BLaER1 (cell line): Measurements from ENCODE around the gene ACTN4.
"Not testable (repeated sequence)": the region's sequence is repeated elsewhere in the genome, so short reads cannot be mapped to it uniquely, and the experiment has no call there.

Experiments
- H3K27ac ChIP-seq: shearing (Covaris generic); formaldehyde crosslinking; 2 replicates; pipeline ENCODE4 v1.8.1; 2022
- H3K27me3 ChIP-seq: shearing (Covaris generic); formaldehyde crosslinking; 2 replicates; pipeline ENCODE4 v1.8.1; 2022
- H3K36me3 ChIP-seq: shearing (Covaris generic); formaldehyde crosslinking; 2 replicates; pipeline ENCODE4 v1.8.1; 2022
- H3K4me1 ChIP-seq: shearing (Covaris generic); formaldehyde crosslinking; 2 replicates; pipeline ENCODE4 v1.8.1; 2022
- H3K4me2 ChIP-seq: shearing (Covaris generic); formaldehyde crosslinking; 2 replicates; pipeline ENCODE4 v1.8.1; 2022
- H3K4me3 ChIP-seq: shearing (Covaris generic); formaldehyde crosslinking; 2 replicates; pipeline ENCODE4 v1.8.1; 2022
- H3K9ac ChIP-seq: shearing (Covaris generic); formaldehyde crosslinking; 2 replicates; pipeline ENCODE4 v1.8.1; 2022
- H3K9me3 ChIP-seq: shearing (Covaris generic); formaldehyde crosslinking; 2 replicates; pipeline ENCODE4 v1.8.1; 2022
- H4K20me1 ChIP-seq: shearing (Covaris generic); formaldehyde crosslinking; 2 replicates; pipeline ENCODE4 v1.8.1; 2022
- Cebpa-rat ChIP-seq: shearing (Covaris generic); IDR thresholded peaks from 2 replicates; pipeline ENCODE4 v1.8.1; 2022

The ACTN4 gene

GRCh38 chr19:38740932-38741331, 93.5 kb downstream of the ACTN4 start:
- TF ChIP-seq Cebpa-rat, result no peak
- Histone ChIP-seq H3K27ac (no peak overlapping the region), H3K4me3 (no peak overlapping the region), H3K4me1 (peaks cover 15% of the 10 kb centered on the region), H3K27me3 (peaks cover 19% of the 10 kb centered on the region), H3K9ac (no peak overlapping the region), H3K36me3 (no peaks in the 10 kb centered on the region), H4K20me1 (no peaks in the 10 kb centered on the region), H3K9me3 (no peaks in the 10 kb centered on the region), H3K4me2 (no peak overlapping the region)

DNA sequence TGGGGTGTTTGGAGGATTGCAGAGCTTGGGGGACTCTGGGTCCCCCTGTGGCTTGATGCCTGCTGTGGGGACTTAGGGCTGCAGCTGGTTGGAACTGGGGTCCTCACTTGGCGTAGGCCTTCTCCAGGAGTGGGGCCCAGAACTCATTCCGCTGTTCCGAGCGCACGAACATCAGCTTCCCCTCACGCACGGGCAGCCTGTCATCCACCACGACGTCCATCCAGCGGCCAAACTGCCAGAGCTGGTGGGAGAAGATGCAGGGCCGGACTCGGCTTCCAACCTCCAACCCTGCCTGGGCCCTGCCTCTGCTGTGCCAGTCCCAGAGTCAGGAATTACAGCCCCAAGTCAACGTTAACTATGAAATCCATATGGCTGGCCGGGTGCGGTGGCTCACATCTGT, 94.2 kb downstream of the ACTN4 start:
- Histone ChIP-seq H3K4me1 (peaks cover 8% of the 10 kb centered on the region), H3K9ac (no peak overlapping the region)

GRCh38 chr19:38742296-38742695, 94.8 kb downstream of the ACTN4 start:
- no peak overlapping the region for H3K27ac ChIP-seq
- H3K4me2 ChIP-seq, result no peak overlapping the region
- no peaks in the 10 kb centered on the region for H4K20me1 ChIP-seq
- H3K4me1 ChIP-seq, result peaks cover 6% of the 10 kb centered on the region; the same call in 1 of the 2 replicates
- no peaks in the 10 kb centered on the region for H3K36me3 ChIP-seq
- TF ChIP-seq Cebpa-rat, result no peak
- no peaks in the 10 kb centered on the region for H3K9me3 ChIP-seq
- H3K4me3 ChIP-seq, result no peak overlapping the region
- H3K9ac ChIP-seq, result no peak overlapping the region
- peaks cover 6% of the 10 kb centered on the region; the same call in 1 of the 2 replicates for H3K27me3 ChIP-seq

More for the DNA sequence above, 94.2 kb downstream of the ACTN4 start:
- no peaks in the 10 kb centered on the region for H3K9me3 ChIP-seq
- no peaks in the 10 kb centered on the region for H3K36me3 ChIP-seq
- peaks cover 11% of the 10 kb centered on the region; the same call in 1 of the 2 replicates for H3K27me3 ChIP-seq
- H3K27ac ChIP-seq, result no peak overlapping the region
- H3K4me3 ChIP-seq, result no peak overlapping the region
- TF ChIP-seq Cebpa-rat, result no peak
- no peaks in the 10 kb centered on the region for H4K20me1 ChIP-seq
- H3K4me2 ChIP-seq, result no peak overlapping the region

DNA sequence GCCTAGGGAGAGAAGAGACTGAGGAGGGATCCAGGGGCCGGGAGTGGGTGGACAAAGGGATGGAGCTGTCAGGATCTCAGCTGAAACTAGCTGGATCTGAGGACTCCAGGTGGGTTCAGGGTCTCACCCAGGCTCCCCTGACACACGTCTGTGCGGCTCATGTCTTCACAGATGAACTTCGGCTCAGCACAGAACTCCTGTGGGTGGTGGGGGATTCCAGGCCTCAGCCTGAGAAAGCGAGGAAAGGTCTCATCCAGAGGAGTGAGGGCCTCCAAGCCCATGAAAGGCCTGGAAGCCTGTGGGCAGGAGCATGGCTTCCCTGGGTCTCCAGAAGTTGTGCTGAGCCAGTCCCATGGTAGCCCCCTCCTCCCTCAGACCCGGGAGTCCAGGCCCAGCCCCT, 95.5 kb downstream of the ACTN4 start:
- Histone ChIP-seq H3K9ac (no peak overlapping the region), H3K27ac (no peak overlapping the region; the same call in 1 of the 2 replicates), H3K9me3 (no peaks in the 10 kb centered on the region), H3K36me3 (no peaks in the 10 kb centered on the region), H4K20me1 (no peaks in the 10 kb centered on the region), H3K27me3 (peaks cover under 1% of the 10 kb centered on the region; the same call in 1 of the 2 replicates), H3K4me2 (no peak overlapping the region), H3K4me3 (no peak overlapping the region), H3K4me1 (0 out of 2 replicates have a peak, but pooled peaks cover under 1% of the 10 kb centered on the region)
- no peak for TF ChIP-seq Cebpa-rat

DNA sequence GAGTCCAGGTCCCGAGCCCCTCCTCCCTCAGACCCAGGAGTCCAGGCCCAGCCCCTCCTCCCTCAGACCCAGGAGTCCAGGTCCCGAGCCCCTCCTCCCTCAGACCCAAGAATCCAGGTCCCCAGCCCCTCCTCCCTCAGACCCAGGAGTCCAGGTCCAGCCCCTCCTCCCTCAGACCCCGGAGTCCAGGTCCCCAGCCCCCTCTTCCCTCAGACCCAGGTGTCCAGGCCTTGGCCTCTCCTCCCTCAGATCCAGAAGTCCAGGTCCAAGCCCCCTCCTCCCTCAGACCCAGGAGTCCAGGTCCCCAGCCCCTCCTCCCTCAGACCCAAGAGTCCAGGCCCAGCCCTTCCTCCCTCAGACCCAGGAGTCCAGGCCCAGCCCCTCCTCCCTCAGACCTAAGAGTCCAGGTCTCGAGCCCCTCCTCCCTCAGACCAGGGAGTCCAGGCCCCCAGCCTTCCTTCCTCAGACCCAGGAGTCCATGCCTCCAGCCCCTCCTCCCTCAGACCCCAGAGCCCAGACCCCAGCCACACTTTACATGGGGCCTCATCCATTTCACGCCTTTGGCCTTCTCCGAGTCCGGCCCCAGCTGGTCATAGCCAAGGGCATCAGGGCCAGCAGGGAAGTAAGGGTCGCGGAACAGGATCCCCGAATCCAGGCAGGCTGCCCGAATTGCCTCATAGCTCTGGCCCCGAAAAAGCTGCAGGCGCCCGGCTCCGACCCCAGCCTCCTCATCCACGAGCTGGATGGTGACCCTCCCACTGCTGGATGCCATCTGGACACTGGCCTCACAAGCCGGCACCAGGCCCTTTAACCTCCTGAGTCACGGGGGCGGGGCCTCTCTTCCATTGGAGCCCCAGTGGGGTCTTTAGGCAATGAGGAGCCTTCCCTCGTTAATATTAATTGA, 96.2 kb downstream of the ACTN4 start:
- H3K4me2 ChIP-seq, result no peak overlapping the region
- H3K27me3 ChIP-seq, result no peaks in the 10 kb centered on the region
- no peak overlapping the region for H3K27ac ChIP-seq
- H3K4me3 ChIP-seq, result no peak overlapping the region
- no peaks in the 10 kb centered on the region for H3K36me3 ChIP-seq
- TF ChIP-seq Cebpa-rat, result no peak
- no peaks in the 10 kb centered on the region for H4K20me1 ChIP-seq
- no peaks in the 10 kb centered on the region for H3K9me3 ChIP-seq
- no peaks in the 10 kb centered on the region for H3K4me1 ChIP-seq
- H3K9ac ChIP-seq, result no peak overlapping the region

GRCh38 chr19:38744298-38744681, 96.8 kb downstream of the ACTN4 start, which contains the start of gene CAPN12:
TSS of gene CAPN12 (minus strand) at chr19:38744474. CDS start at chr19:38744165, 309 bp downstream.
- Histone ChIP-seq H3K27ac (no peak within 1 kb of the TSS), H3K4me3 (no peak within 1 kb of the TSS), H3K36me3 (no peaks in the 10 kb centered on the region), H3K4me1 (no peaks in the 10 kb centered on the region), H3K9ac (no peak within 1 kb of the TSS), H3K4me2 (no peak within 1 kb of the TSS), H3K9me3 (no peaks in the 10 kb centered on the region), H4K20me1 (no peaks in the 10 kb centered on the region), H3K27me3 (no peaks in the 10 kb centered on the region)
- TF ChIP-seq Cebpa-rat, result no peak

- Histone ChIP-seq H3K4me2 (no peak overlapping the region), H3K9ac (no peak overlapping the region), H3K36me3 (no peaks in the 10 kb centered on the region), H3K9me3 (no peaks in the 10 kb centered on the region), H3K27me3 (no peaks in the 10 kb centered on the region), H3K4me3 (no peak overlapping the region), H3K4me1 (no peaks in the 10 kb centered on the region), H4K20me1 (no peaks in the 10 kb centered on the region), H3K27ac (no peak overlapping the region)
- TF ChIP-seq Cebpa-rat, result no peak
These were observed 97.4 kb downstream of the ACTN4 start for GRCh38 chr19:38744874-38745273.

GRCh38 chr19:38745316-38745715, 97.9 kb downstream of the ACTN4 start:
- Histone ChIP-seq H3K9ac (no peak overlapping the region), H4K20me1 (no peaks in the 10 kb centered on the region), H3K27ac (no peak overlapping the region), H3K4me2 (no peak overlapping the region), H3K9me3 (no peaks in the 10 kb centered on the region), H3K36me3 (no peaks in the 10 kb centered on the region), H3K4me1 (no peaks in the 10 kb centered on the region), H3K4me3 (no peak overlapping the region), H3K27me3 (no peaks in the 10 kb centered on the region)
- no peak for TF ChIP-seq Cebpa-rat

- not testable (repeated sequence) for H3K4me1 ChIP-seq, H3K4me3 ChIP-seq
These were observed 106.3 kb downstream of the ACTN4 start for GRCh38 chr19:38753783-38754182.

GRCh38 chr19:38754196-38754595, 106.7 kb downstream of the ACTN4 start:
- not testable (repeated sequence) for H3K4me1 ChIP-seq, H3K9ac ChIP-seq, H4K20me1 ChIP-seq, H3K36me3 ChIP-seq, H3K4me2 ChIP-seq, H3K27me3 ChIP-seq, H3K9me3 ChIP-seq, H3K27ac ChIP-seq, H3K4me3 ChIP-seq

More at GRCh38 chr19:38753783-38754182, 106.3 kb downstream of the ACTN4 start:
- H3K9me3 ChIP-seq, H3K36me3 ChIP-seq, H3K9ac ChIP-seq, H4K20me1 ChIP-seq, H3K27ac ChIP-seq, H3K27me3 ChIP-seq, H3K4me2 ChIP-seq: not testable (repeated sequence)
